Ovary (tissue), 3 donors: ENCODE measurements around the gene NCOR1.

ENCODE experiments used
- CTCF ChIP-seq, 3 donors: fragments of 450-650 bp in 2 of 3; fragments of 200-600 bp in 1 of 3; IDR thresholded peaks; one replicate each; pipeline versions ENCODE4 v1.5.1 to v1.8.0; 2016 to 2022; ENCODE audit warnings: antibody characterized with exemption in 3 of 3, mild to moderate bottlenecking in 1 of 3
- EP300 ChIP-seq: sonication (generic); formaldehyde crosslinking; IDR thresholded peaks from one replicate; pipeline ENCODE4 v1.6.1; 2017; ENCODE audit warnings: antibody characterized with exemption
- POLR2A ChIP-seq: fragments of 450-650 bp; IDR thresholded peaks from one replicate; pipeline ENCODE4 v1.6.1; 2017; ENCODE audit warnings: antibody characterized with exemption, mild to moderate bottlenecking, moderate library complexity
- donor health status: DM: no; HTN: no; CAD: no.

- no peak for TF ChIP-seq POLR2A
- no peak for TF ChIP-seq CTCF (IDR thresholded peaks at IDR 0.05)
- TF ChIP-seq EP300 = no peak
These were observed 24.6 kb upstream of the NCOR1 start for GRCh38 chr17:16239931-16240330.
